Measurements from ENCODE around the gene KRT23. TPM values are rescaled to one million over a fixed set of nuclear protein-coding genes. Genes with fewer than 3 reads are reported as not detected.

KRT23 gene
- total and polyA plus RNA-seq, 12 donors = 0.03 TPM; not detected in 11

- no peaks in the 10 kb centered on the region for H3K9me3 ChIP-seq (replicated peaks in 1 of 3)
- no peak overlapping the region for H3K27ac ChIP-seq
- no peak for TF ChIP-seq POLR2A (IDR thresholded peaks at IDR 0.05)
- TF ChIP-seq, protein P1, sequence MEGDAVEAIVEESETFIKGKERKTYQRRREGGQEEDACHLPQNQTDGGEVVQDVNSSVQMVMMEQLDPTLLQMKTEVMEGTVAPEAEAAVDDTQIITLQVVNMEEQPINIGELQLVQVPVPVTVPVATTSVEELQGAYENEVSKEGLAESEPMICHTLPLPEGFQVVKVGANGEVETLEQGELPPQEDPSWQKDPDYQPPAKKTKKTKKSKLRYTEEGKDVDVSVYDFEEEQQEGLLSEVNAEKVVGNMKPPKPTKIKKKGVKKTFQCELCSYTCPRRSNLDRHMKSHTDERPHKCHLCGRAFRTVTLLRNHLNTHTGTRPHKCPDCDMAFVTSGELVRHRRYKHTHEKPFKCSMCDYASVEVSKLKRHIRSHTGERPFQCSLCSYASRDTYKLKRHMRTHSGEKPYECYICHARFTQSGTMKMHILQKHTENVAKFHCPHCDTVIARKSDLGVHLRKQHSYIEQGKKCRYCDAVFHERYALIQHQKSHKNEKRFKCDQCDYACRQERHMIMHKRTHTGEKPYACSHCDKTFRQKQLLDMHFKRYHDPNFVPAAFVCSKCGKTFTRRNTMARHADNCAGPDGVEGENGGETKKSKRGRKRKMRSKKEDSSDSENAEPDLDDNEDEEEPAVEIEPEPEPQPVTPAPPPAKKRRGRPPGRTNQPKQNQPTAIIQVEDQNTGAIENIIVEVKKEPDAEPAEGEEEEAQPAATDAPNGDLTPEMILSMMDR (IDR thresholded peaks at IDR 0.05) = no peak
- intact Hi-C loops (cut with DNase I) = loop anchor here in 1 of 2 donors (10.0 kb wide), 1 partner anchor 422 kb away; no protein-coding TSS in a partner anchor
- H3K4me3 ChIP-seq = no peak overlapping the region
- H3K36me3 ChIP-seq (replicated peaks in 1 of 2) = no peaks in the 10 kb centered on the region
- 64 to 68% (median 65%) methylated on average over 12 of the region's 12 CpGs for WGBS, 4 donors
- no peak for DNase-seq
- no peaks in the 10 kb centered on the region for H3K4me1 ChIP-seq (replicated peaks in 1 of 2)
- peaks cover 2% of the 10 kb centered on the region for H3K27me3 ChIP-seq
Observed at GRCh38 chr17:40903129-40903847, 34.2 kb downstream of the KRT23 start.

- Histone ChIP-seq H3K27ac (no peak overlapping the region), H3K9me3 (replicated peaks in 1 of 3) (no peaks in the 10 kb centered on the region), H3K27me3 (no peaks in the 10 kb centered on the region), H3K4me3 (no peak overlapping the region), H3K4me1 (replicated peaks in 1 of 2) (no peaks in the 10 kb centered on the region), H3K36me3 (replicated peaks in 1 of 2) (no peaks in the 10 kb centered on the region)
- WGBS, 4 donors = 83 to 91% (median 87%) methylated on average over 4 of the region's 4 CpGs
- TF ChIP-seq POLR2A (IDR thresholded peaks at IDR 0.05) = no peak
- TF ChIP-seq, protein P1 (IDR thresholded peaks at IDR 0.05) = no peak
- DNase-seq = no peak
- intact Hi-C loops (cut with DNase I) = loop anchor here in 1 of 2 donors (10.0 kb wide), 1 partner anchor 422 kb away; no protein-coding TSS in a partner anchor
Observed at GRCh38 chr17:40902498-40902897, 34.9 kb downstream of the KRT23 start.

- no peaks in the 10 kb centered on the region for H3K9me3 ChIP-seq (replicated peaks in 1 of 3)
- H3K27ac ChIP-seq = no peak overlapping the region
- TF ChIP-seq, protein P1 (IDR thresholded peaks at IDR 0.05) = no peak
- no peak for TF ChIP-seq POLR2A (IDR thresholded peaks at IDR 0.05)
- WGBS, 4 donors = 88 to 98% (median 95%) methylated on average over 1 of the region's 1 CpG
- no peaks in the 10 kb centered on the region for H3K27me3 ChIP-seq
- H3K4me3 ChIP-seq = no peak overlapping the region
- no peaks in the 10 kb centered on the region for H3K36me3 ChIP-seq (replicated peaks in 1 of 2)
- H3K4me1 ChIP-seq (replicated peaks in 1 of 2) = no peaks in the 10 kb centered on the region
- intact Hi-C loops (cut with DNase I) = loop anchor here in 1 of 2 donors (10.0 kb wide), 1 partner anchor 423 kb away; no protein-coding TSS in a partner anchor
- DNase-seq = no peak
Observed at GRCh38 chr17:40901981-40902474, 35.4 kb downstream of the KRT23 start.

DNA sequence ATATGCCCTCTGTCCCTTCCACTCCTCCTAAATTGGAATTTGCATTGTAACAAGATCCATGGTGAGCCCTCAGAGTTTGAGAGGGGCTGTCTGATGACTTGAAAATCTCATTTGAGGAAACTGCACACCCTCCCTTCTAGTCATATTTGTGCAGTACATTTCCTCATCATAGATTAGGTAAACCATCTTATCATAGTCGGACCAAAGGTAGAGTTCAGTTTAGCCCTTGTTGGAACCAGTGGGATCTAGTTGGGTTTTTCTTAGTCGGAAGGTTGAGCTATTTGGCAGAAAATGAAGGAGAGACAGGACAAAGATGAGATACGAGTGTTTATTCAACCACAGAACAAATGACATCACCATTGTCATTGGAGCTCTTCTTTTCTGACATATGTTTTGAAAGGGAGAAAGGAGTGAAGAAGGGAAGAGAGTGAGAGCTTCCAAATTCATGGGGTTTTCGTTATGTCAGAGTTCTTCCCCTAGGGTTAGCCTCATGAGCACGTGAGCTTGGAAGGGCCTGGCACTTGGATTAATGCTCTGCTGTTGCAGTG, 36.6 kb downstream of the KRT23 start:
- TF ChIP-seq POLR2A (IDR thresholded peaks at IDR 0.05) = no peak
- TF ChIP-seq, protein P1 (IDR thresholded peaks at IDR 0.05) = no peak
- 58 to 72% (median 65%) methylated on average over 5 of the region's 5 CpGs for WGBS, 4 donors
- H3K4me1 ChIP-seq (replicated peaks in 1 of 2) = no peaks in the 10 kb centered on the region
- H3K27ac ChIP-seq = no peak overlapping the region
- DNase-seq = no peak
- intact Hi-C loops (cut with DNase I) = loop anchor here in 1 of 2 donors (10.0 kb wide), 1 partner anchor 424 kb away; no protein-coding TSS in a partner anchor
- no peak overlapping the region for H3K4me3 ChIP-seq
- no peaks in the 10 kb centered on the region for H3K27me3 ChIP-seq
- H3K9me3 ChIP-seq (replicated peaks in 1 of 3) = no peaks in the 10 kb centered on the region
- H3K36me3 ChIP-seq (replicated peaks in 1 of 2) = no peaks in the 10 kb centered on the region
